Hematopoietic multipotent progenitor cell treated with erythropoietin and hydrocortisone succinate and interleukin-3 and kit ligand, for 4 days (in vitro differentiated cells): ENCODE measurements around the gene EPHB1.
"Not testable (repeated sequence)": the region's sequence is repeated elsewhere in the genome, so short reads cannot be mapped to it uniquely, and the experiment has no call there.

Source experiments
- DNase-seq: peaks from one replicate; pipeline ENCODE4 v3.0.0-alpha.2; 2015

The EPHB1 gene

GRCh38 chr3:134970895-134971294, 175.8 kb downstream of the EPHB1 start:
- no peak for DNase-seq

GRCh38 chr3:134971306-134971705, 176.2 kb downstream of the EPHB1 start:
- no peak for DNase-seq

GRCh38 chr3:134971907-134972306, 176.8 kb downstream of the EPHB1 start:
- not testable (repeated sequence) for DNase-seq

DNA sequence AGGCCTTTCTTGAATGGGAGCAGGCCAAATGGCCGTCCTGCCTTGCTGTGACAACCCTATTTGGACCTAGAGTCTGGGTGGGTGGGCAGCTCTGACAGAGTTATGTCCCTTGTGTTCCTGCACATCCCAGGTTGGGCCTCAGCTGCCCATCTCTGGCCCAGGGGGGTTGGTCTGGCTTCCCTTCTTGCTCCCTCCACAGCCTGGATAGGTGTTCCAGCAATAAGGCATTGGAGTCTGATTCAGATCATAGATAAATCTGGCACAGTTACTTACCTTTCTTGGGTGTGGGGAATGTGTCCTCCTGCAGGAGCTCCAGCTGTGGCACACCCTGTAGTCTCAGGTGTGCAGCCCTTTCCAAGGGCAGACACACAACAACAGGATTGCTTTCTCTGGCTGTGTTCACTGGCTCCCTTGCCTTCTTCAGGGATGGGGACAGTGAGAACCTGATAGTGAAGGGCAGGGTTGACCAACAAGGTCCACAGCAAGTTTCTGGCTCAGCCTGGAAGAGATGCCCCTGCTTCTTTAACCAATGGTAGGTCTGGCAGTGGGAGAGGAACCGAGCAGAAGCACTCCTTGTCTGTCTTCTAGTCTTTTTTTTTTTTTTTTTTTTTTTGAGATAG, 177.9 kb downstream of the EPHB1 start:
- no peak for DNase-seq

- DNase-seq: no peak
Observed at GRCh38 chr3:134974624-134975023, 179.6 kb downstream of the EPHB1 start.

DNA sequence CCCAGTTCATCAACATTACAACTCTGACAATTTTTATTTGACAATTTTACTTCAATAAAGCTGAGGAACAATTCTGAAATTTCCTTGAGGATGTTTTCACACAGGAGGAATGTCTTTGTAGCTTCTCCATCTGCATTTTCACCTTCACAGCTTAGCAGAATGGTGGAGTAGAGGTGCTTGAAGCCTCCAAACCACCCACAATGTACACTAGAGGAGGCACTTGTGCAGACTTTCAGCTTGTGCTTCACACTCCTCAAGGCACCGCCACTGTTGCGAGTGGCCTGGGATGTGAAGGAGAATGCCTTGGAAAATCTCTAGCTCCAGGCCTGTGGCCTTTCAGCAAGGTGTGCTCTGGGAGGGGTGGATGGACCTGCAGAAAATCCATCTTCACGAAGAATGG, 181.9 kb downstream of the EPHB1 start:
- no peak for DNase-seq

GRCh38 chr3:134978658-134979057, 183.6 kb downstream of the EPHB1 start:
- DNase-seq: no peak

GRCh38 chr3:134985864-134986715, 191.0 kb downstream of the EPHB1 start:
- DNase-seq: no peak

DNA sequence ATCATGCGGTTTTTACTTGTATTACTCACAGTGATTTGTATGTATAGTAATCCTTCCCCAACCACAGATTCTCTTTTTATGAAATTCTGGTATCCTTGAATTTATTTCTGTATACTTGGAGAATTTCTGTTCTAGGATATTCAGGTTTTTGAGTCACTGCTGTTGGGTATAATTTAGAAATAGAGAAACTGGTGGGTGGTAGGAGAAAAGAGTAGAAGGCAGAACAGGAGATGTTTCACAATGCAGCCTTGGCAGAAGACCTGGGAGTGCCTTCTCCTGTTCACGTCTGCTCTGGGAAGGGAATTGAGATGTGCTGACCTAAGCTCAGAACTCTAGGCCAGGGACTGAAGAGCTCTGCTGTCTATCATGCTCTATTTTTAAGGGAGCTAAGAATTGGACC, 193.6 kb downstream of the EPHB1 start:
- no peak for DNase-seq

- no peak for DNase-seq
Observed at GRCh38 chr3:134991003-134991402, 195.9 kb downstream of the EPHB1 start.

- no peak for DNase-seq
Observed at GRCh38 chr3:134991472-134992010, 196.5 kb downstream of the EPHB1 start.

DNA sequence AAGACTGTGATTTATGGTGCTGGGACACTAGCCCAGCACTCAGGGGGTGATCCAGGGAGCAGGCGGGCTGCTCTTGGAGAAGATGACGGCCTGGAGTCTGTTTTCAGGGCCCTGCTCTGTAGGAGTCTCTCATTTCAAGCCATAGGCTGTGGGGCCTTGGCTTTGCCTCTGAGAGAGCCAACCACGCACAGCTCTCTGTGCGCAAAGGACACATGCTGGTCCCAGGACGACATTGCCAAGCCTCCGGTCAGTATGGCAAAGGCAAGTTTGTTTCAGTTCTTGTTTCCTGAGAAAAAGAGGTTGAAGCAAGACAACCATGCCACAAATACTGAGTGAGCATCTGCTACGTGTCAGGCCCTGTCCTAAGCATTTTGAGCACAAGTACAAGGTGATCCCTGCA, 197.1 kb downstream of the EPHB1 start:
- no peak for DNase-seq

DNA sequence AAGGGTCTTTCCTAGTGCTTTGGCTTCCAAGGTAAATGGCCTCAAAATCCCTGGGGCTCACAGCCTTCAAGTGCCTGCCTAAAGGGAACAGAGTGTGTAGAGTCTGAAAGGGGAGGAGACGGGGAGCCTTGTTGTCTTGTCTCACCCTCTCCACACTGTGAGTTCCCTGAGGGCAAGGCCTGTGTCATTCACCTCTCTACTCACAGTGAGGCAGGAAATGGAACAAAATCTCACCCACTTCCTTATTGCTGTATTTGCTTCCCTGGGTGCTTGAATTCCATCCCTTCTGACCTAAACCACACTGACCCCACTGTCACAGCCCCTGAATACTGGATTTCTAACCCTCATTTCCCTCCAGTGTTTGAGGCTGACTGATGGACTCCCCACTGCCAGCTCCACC, 197.5 kb downstream of the EPHB1 start:
- no peak for DNase-seq

DNA sequence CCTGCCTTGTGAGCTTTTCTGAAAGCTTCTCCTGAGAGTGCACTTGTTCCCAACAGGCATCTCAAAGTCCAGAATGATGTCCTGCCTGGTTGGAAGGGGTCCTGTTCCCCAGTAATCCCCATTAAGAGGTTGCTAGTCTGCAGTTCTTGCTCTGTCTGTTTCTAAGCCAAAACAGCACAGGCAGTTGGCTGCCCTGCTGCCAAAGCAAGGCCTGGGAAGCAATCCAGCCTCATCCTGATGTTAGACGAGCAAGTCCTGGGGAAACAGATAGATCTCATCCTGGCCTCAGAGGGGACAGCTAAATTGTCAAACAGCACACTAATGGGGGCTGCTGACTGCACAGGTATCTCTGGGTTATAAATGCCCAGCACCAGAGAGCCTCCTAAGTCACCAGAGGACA, 198.0 kb downstream of the EPHB1 start:
- DNase-seq: no peak

GRCh38 chr3:134998158-134998557, 203.1 kb downstream of the EPHB1 start:
- no peak for DNase-seq

DNA sequence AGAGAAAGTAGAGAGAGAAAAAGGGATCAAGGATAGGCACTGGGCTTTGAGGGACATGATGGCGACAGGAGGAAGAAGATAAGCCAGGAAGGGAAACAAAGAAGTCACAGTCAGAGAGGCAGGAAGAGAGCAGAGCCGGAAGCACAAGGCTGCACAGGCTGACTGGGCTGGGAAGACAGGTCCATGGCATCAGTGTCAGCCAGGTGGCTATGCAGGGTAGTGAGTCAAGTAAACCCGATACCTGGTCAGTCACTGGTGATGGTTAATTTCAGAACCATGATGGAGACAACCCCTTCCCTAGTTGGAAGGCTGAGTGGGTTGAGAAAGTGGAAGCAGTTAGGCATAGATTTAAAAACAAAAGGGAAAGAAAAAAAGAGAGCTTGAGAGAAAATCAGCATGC, 203.8 kb downstream of the EPHB1 start:
- DNase-seq: no peak

- no peak for DNase-seq
Observed at GRCh38 chr3:135000465-135000864, 205.4 kb downstream of the EPHB1 start.

- not testable (repeated sequence) for DNase-seq
Observed at GRCh38 chr3:135005616-135006015, 210.6 kb downstream of the EPHB1 start.

DNA sequence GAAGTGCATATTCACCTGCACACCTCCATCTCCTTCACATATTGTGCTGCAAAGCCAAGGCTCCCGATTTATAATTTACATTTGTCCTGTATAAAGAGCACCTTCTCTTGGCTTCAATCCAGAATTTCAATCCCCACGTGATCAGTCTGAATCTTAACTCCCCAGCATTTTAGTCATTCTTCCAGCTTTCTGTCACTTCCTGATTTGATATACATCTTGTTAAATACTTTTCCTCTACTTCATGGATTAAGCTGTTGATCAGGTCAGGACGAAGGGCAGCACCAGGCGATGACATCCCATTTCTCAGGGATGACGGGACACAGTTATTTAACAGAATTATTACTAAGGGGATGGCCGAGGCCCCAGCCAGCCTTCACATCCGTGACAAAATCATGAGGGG, 212.5 kb downstream of the EPHB1 start:
- DNase-seq: no peak

DNA sequence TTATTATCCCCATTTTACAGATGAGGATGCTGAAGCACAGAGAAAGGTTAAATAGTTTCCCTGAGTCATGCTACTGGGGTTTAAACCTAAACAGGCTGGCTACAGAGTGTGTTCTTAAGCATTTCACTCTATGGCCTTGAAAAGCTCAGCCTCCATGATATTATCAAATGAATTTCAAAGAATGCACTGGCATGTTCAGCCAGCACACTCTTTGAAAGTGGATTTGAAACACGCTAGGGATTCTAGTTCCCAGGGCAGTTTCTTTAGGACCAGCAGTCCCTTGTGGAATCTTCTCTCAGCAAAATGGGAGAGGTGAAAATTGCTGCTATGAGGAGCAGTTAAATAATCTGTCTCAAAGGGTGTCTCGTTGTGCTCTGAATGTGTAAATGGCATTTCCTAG, 213.3 kb downstream of the EPHB1 start:
- no peak for DNase-seq

- DNase-seq: no peak
Observed at GRCh38 chr3:135009014-135009413, 214.0 kb downstream of the EPHB1 start.

DNA sequence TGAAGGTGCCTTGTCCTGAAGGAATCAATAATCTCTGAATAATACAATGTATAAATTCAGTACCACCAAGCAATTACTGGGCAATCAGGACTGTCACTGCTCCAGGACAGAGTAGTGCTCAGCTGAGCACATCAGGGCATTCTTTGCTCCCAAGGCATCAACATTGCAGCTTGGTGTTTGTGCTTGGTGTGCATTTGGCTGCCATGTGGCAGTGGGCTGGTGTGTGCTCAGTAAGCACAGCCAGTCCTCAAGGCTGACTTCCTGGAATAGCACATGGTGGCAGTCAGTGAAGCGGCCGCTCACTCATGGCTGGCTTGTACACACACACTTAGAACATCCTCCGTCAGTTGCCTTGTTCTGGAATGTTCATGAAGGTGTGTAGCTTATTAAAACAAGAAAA, 217.0 kb downstream of the EPHB1 start:
- no peak for DNase-seq

DNA sequence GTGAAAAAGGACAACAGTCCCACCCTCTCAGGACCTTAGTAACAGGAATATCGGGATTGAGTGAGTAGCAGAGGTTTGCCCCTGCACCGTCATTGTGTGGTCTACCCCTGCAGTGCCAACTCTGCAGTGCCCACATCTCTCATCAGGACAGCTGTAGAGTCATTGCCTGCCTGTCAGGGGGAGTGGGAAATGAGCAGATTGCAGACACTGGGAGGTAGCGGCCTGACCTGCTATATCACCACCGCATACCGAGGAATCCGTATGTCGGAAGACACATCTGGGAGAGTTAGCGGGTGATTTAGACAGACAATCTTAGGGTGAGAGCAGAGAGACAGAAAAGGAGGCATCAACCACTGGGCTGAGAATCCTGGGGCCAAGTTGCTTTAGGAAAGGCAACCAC, 218.1 kb downstream of the EPHB1 start:
- no peak for DNase-seq

DNA sequence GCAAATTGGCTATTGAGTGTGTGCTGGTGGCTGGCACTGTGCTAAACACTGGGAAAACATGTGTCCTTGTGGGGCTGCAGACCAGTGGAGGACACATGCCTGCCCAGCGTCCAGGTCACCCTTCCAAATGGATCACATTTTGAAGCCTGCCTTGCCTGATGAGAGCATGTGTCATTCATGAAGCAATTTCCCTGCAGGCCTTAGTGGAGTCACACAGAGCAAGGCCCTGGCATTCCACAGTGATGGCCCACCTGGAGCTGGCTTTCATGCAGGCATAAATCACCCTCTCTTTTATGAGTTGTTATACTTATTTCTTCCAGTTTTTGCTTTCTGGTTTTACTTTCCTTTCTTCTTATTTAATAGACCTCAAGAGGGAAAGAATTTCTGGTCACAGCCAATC, 219.5 kb downstream of the EPHB1 start:
- DNase-seq: no peak
